HepG2 (cell line): ENCODE data around the gene CNGA1. TPM values are rescaled to one million over a fixed set of nuclear protein-coding genes. Genes with fewer than 3 reads are reported as not detected.

Experiments
- ATAC-seq: fragments of 200-7000 bp; cut with Tn5 transposase; 3 replicates; pipeline ENCODE4 v1.9.1; 2020; ENCODE audit warnings: mild to moderate bottlenecking, moderate library complexity
- BruUV-seq: library from RNA; stranded (reverse); fragments of 400-500 nt; replicated peaks from 2 replicates; lab custom pipeline; 2021; lab: Mats Ljungman, UMichigan
- CTCF ChIA-PET: fragments of 300-600 bp; formaldehyde crosslinking; extraction: SDS; loops from one replicate; lab custom pipeline; 2021; ENCODE audit warnings: low total read pairs, inconsistent platforms, low intra/inter-chr PET ratio; lab: Yijun Ruan, JAX
- POLR2A ChIA-PET: fragments of 350-600 bp; sonication (Branson Sonifier 250); formaldehyde crosslinking; loops from one replicate; lab custom pipeline; 2020; ENCODE audit warnings: antibody characterized with exemption, inconsistent platforms; lab: Yijun Ruan, JAX
- DNase-seq: peaks from one replicate; pipeline ENCODE4 v3.0.0-alpha.2; 2015; ENCODE audit warnings: low spot score
- FAIRE-seq: peaks from 3 replicates; lab custom pipeline; 2011; peaks lifted over from hg19 to GRCh38; lab: Jason Lieb, UNC
- H2AFZ ChIP-seq: one replicate; pipeline ENCODE4 v1.6.1; 2011; ENCODE audit warnings: low read length, inconsistent platforms
- H3K27ac ChIP-seq: fragments of 300-600 bp; 3 replicates; pipeline ENCODE4 v1.8.0; 2011; ENCODE audit warnings: mixed run types, mild to moderate bottlenecking, mixed read lengths, low read length, inconsistent platforms; ENCODE audit not compliant: insufficient read depth; ENCODE audit errors: extremely low read length
- H3K27me3 ChIP-seq, 2 experiments: fragments of 200-600 bp in 1 of 2; 2 replicates in 1 of 2; 3 replicates in 1 of 2; pipeline versions ENCODE4 v1.6.0 to v1.8.0; 2011; ENCODE audit warnings: low read length in 2 of 2, mild to moderate bottlenecking in 2 of 2, moderate library complexity in 2 of 2, inconsistent platforms in 1 of 2; ENCODE audit not compliant: insufficient read depth in 2 of 2, control insufficient read depth in 1 of 2
- H3K36me3 ChIP-seq, 2 experiments: fragments of 200-600 bp in 1 of 2; replicated peaks in 1 of 2; 2 replicates in 1 of 2; 3 replicates in 1 of 2; pipeline versions ENCODE4 v1.5.1 to v1.8.0; 2011; ENCODE audit warnings: low read length in 2 of 2, inconsistent platforms in 1 of 2; ENCODE audit not compliant: insufficient read depth in 2 of 2, control insufficient read depth in 1 of 2
- H3K4me1 ChIP-seq: 2 replicates; pipeline ENCODE4 v1.5.1; 2012; ENCODE audit warnings: low read length, inconsistent platforms; ENCODE audit not compliant: insufficient read depth
- H3K4me2 ChIP-seq: 2 replicates; pipeline ENCODE4 v1.6.0; 2011; ENCODE audit warnings: low read depth, low read length, inconsistent platforms
- H3K4me3 ChIP-seq, 3 experiments: fragments of 200-600 bp in 1 of 3; sonication (generic), shearing (Covaris generic) in 1 of 3; replicated peaks in 1 of 3; 2 replicates each; pipeline ENCODE4 v1.5.1; 2011 to 2016; ENCODE audit warnings: low read length in 3 of 3, inconsistent platforms in 2 of 3, low read depth in 2 of 3, mild to moderate bottlenecking in 2 of 3, control low read depth in 1 of 3, mixed read lengths in 1 of 3; ENCODE audit not compliant: insufficient read depth in 1 of 3
- H3K79me2 ChIP-seq: one replicate; pipeline ENCODE4 v1.6.1; 2011; ENCODE audit warnings: low read length, inconsistent platforms; ENCODE audit not compliant: insufficient read depth
- H3K9ac ChIP-seq: 2 replicates; pipeline ENCODE4 v1.6.0; 2011; ENCODE audit warnings: mild to moderate bottlenecking, low read depth, low read length, inconsistent platforms; ENCODE audit not compliant: insufficient read depth
- H3K9me3 ChIP-seq: 2 replicates; pipeline ENCODE4 v1.5.1; 2012; ENCODE audit warnings: mild to moderate bottlenecking, low read length
- H4K20me1 ChIP-seq: 2 replicates; pipeline ENCODE4 v1.6.0; 2011; ENCODE audit warnings: inconsistent platforms, mild to moderate bottlenecking, low read length, moderate library complexity; ENCODE audit not compliant: insufficient read depth
- FOXK2 ChIP-seq: fragments of 450-650 bp; IDR thresholded peaks from 2 replicates; pipeline ENCODE4 v1.6.1; 2016
- HDAC2 ChIP-seq: sonication (generic); formaldehyde crosslinking; IDR thresholded peaks from 2 replicates; pipeline ENCODE4 v1.4.0; 2020; ENCODE audit warnings: missing genetic modification reagents
- KAT7 ChIP-seq: IDR thresholded peaks from 2 replicates; pipeline ENCODE4 v1.6.1; 2018; ENCODE audit warnings: borderline replicate concordance, missing compliant biosample characterization
- KLF15 ChIP-seq: sonication (generic); formaldehyde crosslinking; IDR thresholded peaks from 2 replicates; pipeline ENCODE4 v1.8.1; 2023; ENCODE audit warnings: borderline replicate concordance, mild to moderate bottlenecking, inconsistent platforms, missing genetic modification reagents, mixed read lengths
- MIXL1 ChIP-seq: IDR thresholded peaks from 2 replicates; pipeline ENCODE4 v1.6.1; 2016
- RAD21 ChIP-seq: fragments of 450-650 bp; formaldehyde crosslinking; IDR thresholded peaks from 2 replicates; pipeline ENCODE4 v1.5.0; 2020; ENCODE audit warnings: mild to moderate bottlenecking
- SOX13 ChIP-seq, 3 experiments: fragments of 450-650 bp in 1 of 3; sonication (generic) in 1 of 3; formaldehyde crosslinking in 1 of 3; IDR thresholded peaks in 2 of 3; conservative IDR thresholded peaks in 1 of 3; 2 replicates each; pipeline versions ENCODE4 v1.5.0 to v1.6.1; 2016 to 2020; ENCODE audit warnings: antibody characterized with exemption in 1 of 3, mild to moderate bottlenecking in 1 of 3, missing compliant biosample characterization in 1 of 3, missing genetic modification reagents in 1 of 3, moderate library complexity in 1 of 3
- SOX5 ChIP-seq: IDR thresholded peaks from 2 replicates; pipeline ENCODE4 v1.6.1; 2016; ENCODE audit warnings: borderline replicate concordance
- TBX2 ChIP-seq: sonication (generic); formaldehyde crosslinking; IDR thresholded peaks from 2 replicates; pipeline ENCODE4 v1.5.0; 2020; ENCODE audit warnings: missing genetic modification reagents, mild to moderate bottlenecking, borderline replicate concordance
- TCF7 ChIP-seq: sonication (generic); IDR thresholded peaks from 2 replicates; pipeline ENCODE4 v1.6.1; 2016; ENCODE audit warnings: antibody characterized with exemption, low read depth
- ZMYM4 ChIP-seq: sonication (generic); formaldehyde crosslinking; IDR thresholded peaks from 2 replicates; pipeline ENCODE4 v1.8.1; 2023; ENCODE audit warnings: mild to moderate bottlenecking, missing genetic modification reagents
- ZNF292 ChIP-seq: sonication (generic); formaldehyde crosslinking; IDR thresholded peaks from 2 replicates; pipeline ENCODE4 v1.8.1; 2022; ENCODE audit warnings: mild to moderate bottlenecking, low read depth, missing genetic modification reagents, borderline replicate concordance
- ZNF615 ChIP-seq: sonication (generic); formaldehyde crosslinking; IDR thresholded peaks from 2 replicates; pipeline ENCODE4 v1.5.0; 2020; ENCODE audit warnings: mild to moderate bottlenecking, missing genetic modification reagents, borderline replicate concordance
- ZNF652 ChIP-seq: IDR thresholded peaks from 2 replicates; pipeline ENCODE4 v1.6.1; 2016; ENCODE audit warnings: low read depth, borderline replicate concordance
- WGBS: methylation state at CpG from one replicate; pipeline ENCODE4 v1.1.6; 2017; ENCODE audit warnings: low lambda C conversion rate; 5-methylcytosine and 5-hydroxymethylcytosine counted together
- in situ Hi-C: cut with HindIII; loops from 2 replicates; pipeline ENCODE4 v1.10.0; 2017; ENCODE audit warnings: low pct_unique_long_range_greater_than_20kb; ENCODE audit not compliant: extremely low pct_ligation_motif_present
- intact Hi-C: fragments of 100-400 bp; cut with micrococcal nuclease; formaldehyde crosslinking; loops from one replicate; pipeline ENCODE4 v1.10.0; 2022; ENCODE audit not compliant: unreplicated experiment
- polyA plus RNA-seq, 8 experiments: library from polyadenylated mRNA; depleted of rRNA in 3 of 8; stranded (reverse) in 7 of 8; unstranded in 1 of 8; fragments of >200 nt; fragmentation: Illumina TruSeq in 4 of 8; extraction: Trizol in 4 of 8; gene quantifications; 2 replicates each; pipeline versions ENCODE4 v1.2.1 to v1.2.3, GENCODE V29; 2011 to 2016; ENCODE audit warnings: low read depth in 4 of 8, missing spikeins in 1 of 8, mixed read lengths in 1 of 8; ENCODE audit not compliant: insufficient read depth in 1 of 8
- total RNA-seq, 5 experiments: library from RNA; depleted of rRNA; stranded (reverse); fragments of >200 nt; fragmentation: Illumina TruSeq; extraction: Trizol; gene quantifications; 2 replicates each; pipeline ENCODE4 v1.2.3, GENCODE V29; 2016; ENCODE audit warnings: low read depth in 1 of 5
- TF ChIP-seq, protein P1 (sequence below): sonication (generic); formaldehyde crosslinking; IDR thresholded peaks from 2 replicates; pipeline ENCODE4 v1.5.1; 2020; ENCODE audit warnings: missing genetic modification reagents, mild to moderate bottlenecking, borderline replicate concordance
- TF ChIP-seq, protein P2 (sequence below): IDR thresholded peaks from 2 replicates; pipeline ENCODE4 v1.6.1; 2016; ENCODE audit warnings: low read depth

CNGA1 gene
- total and polyA plus RNA-seq, 2 of the 13 experiments (the other 11 are each of a cell fraction or from before 2014, with no cell fraction given) = 0.22 to 0.40 TPM

DNA sequence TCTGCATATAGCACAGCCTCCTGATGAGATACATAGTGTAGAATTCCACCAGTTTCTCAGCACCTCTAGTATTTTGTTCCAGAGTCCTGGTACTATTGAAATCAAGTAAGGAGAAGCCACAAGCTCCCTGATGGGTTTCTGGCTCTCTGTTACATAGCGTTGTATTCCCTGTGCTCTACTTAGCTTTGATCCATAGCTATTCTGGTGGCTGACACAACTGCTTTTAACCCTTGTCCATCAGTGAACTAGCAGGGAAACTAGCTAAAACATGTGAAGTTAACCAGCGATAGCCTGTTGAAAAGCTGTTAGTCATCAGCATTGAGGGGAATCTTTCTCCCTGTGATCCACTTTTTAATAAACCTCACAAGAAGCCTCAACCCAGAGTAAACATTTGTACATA is 27.0 kb upstream of the CNGA1 start:
- H3K27me3 ChIP-seq = no peaks in the 10 kb centered on the region
- peak overlapping the region; percentile 42; the same call in 1 of the 2 replicates for H3K9ac ChIP-seq
- no peaks in the 10 kb centered on the region for H3K36me3 ChIP-seq
- H3K79me2 ChIP-seq = no peaks in the 10 kb centered on the region
- peak overlapping the region; percentile 60 for H3K4me2 ChIP-seq
- H3K4me3 ChIP-seq = peak overlapping the region in 1 of 3 experiments; percentile 28; a peak in 1 of 6 replicates
- in situ Hi-C loops (no loop called here), intact Hi-C loops (loop anchor here (1.0 kb wide), 1 partner anchor 27 kb away; the partner anchor contains the start of genes CNGA1 and NIPAL1)
- no peaks in the 10 kb centered on the region for H4K20me1 ChIP-seq
- ATAC-seq = peak; percentile 43; the same call in 2 of the 3 replicates
- H2AFZ ChIP-seq = no peak overlapping the region
- peak overlapping the region; percentile 72 for H3K27ac ChIP-seq
- TF ChIP-seq ZNF652 (CRISPR knock-in tag) (peak; percentile 69; the same call in 1 of the 2 replicates), KAT7 (CRISPR knock-in tag) (no peak)
- TF ChIP-seq, protein P1, sequence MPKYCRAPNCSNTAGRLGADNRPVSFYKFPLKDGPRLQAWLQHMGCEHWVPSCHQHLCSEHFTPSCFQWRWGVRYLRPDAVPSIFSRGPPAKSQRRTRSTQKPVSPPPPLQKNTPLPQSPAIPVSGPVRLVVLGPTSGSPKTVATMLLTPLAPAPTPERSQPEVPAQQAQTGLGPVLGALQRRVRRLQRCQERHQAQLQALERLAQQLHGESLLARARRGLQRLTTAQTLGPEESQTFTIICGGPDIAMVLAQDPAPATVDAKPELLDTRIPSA = no peak
- CTCF ChIA-PET = no interaction called here
- 41% methylated on average over 2 of the region's 2 CpGs for WGBS
- DNase-seq = no peak
- H3K9me3 ChIP-seq = no peaks in the 10 kb centered on the region
- POLR2A ChIA-PET = interaction anchor here (1.3 kb wide), 1 partner anchor 129 kb away, joined by 3 read pairs; the partner anchor contains the start of gene NFXL1
- H3K4me1 ChIP-seq = peaks cover 64% of the 10 kb centered on the region
- BruUV-seq = no TSS peak
- FAIRE-seq = no peak

DNA sequence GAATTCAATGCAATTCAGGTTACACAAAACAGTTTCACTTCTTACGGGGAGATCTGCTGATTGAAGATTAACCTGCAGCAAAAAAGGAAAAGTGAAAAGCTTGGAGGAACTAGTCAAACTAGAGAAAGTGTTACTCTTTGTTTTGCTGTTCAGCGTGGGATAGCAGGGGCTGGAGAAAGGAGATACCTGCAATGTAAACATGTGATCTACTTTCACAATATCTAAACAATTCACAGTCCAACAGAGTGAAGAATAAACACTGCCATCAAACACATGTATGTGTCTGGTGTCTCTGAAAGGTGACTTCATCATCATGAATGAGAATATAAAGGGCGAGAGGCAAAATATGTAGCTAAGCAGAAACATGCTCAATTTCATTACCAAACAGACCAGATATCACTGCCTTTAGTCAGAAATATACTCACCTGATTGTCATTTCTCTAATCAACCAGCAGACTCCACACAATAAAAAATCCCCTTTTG is 26.5 kb upstream of the CNGA1 start:
- no peaks in the 10 kb centered on the region for H3K27me3 ChIP-seq
- no peaks in the 10 kb centered on the region for H3K79me2 ChIP-seq
- no peaks in the 10 kb centered on the region for H3K9me3 ChIP-seq
- DNase-seq (peak; percentile 77), ATAC-seq (peak; percentile 96), FAIRE-seq (peak; percentile 75)
- H3K4me2 ChIP-seq = peak overlapping the region; percentile 60
- peak overlapping the region; percentile 29 for H2AFZ ChIP-seq
- peak overlapping the region in 1 of 3 experiments; percentile 28; a peak in 1 of 6 replicates for H3K4me3 ChIP-seq
- ChIA-PET CTCF (no interaction called here), POLR2A (interaction anchor here (1.3 kb wide), 1 partner anchor 129 kb away, joined by 3 read pairs; the partner anchor contains the start of gene NFXL1)
- 1% methylated on average over 3 of the region's 3 CpGs for WGBS
- H3K27ac ChIP-seq = peak overlapping the region; percentile 72
- in situ Hi-C loops = no loop called here
- no TSS peak for BruUV-seq
- intact Hi-C loops = loop anchor here (1.0 kb wide), 1 partner anchor 27 kb away; the partner anchor contains the start of genes CNGA1 and NIPAL1
- no peaks in the 10 kb centered on the region for H4K20me1 ChIP-seq
- H3K4me1 ChIP-seq = peaks cover 69% of the 10 kb centered on the region
- peak overlapping the region; percentile 42 for H3K9ac ChIP-seq
- H3K36me3 ChIP-seq = no peaks in the 10 kb centered on the region
- TF ChIP-seq ZNF292 = peak; percentile 64; the same call in 1 of the 2 replicates
- TF ChIP-seq KLF15 (CRISPR knock-in tag) = no peak
- peak; percentile 73 for TF ChIP-seq ZMYM4 (CRISPR knock-in tag)
- peak; percentile 47; the same call in 1 of the 2 replicates for TF ChIP-seq TBX2 (CRISPR knock-in tag)
- TF ChIP-seq ZNF615 (CRISPR knock-in tag) = no peak
- peak; percentile 33; the same call in 1 of the 2 replicates for TF ChIP-seq MIXL1
- TF ChIP-seq, protein P2, sequence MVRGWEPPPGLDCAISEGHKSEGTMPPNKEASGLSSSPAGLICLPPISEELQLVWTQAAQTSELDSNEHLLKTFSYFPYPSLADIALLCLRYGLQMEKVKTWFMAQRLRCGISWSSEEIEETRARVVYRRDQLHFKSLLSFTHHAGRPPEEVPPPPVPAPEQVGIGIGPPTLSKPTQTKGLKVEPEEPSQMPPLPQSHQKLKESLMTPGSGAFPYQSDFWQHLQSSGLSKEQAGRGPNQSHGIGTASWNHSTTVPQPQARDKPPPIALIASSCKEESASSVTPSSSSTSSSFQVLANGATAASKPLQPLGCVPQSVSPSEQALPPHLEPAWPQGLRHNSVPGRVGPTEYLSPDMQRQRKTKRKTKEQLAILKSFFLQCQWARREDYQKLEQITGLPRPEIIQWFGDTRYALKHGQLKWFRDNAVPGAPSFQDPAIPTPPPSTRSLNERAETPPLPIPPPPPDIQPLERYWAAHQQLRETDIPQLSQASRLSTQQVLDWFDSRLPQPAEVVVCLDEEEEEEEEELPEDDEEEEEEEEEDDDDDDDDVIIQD (CRISPR knock-in tag) = peak; percentile 31; the same call in 1 of the 2 replicates
- peak; percentile 48; the same call in 1 of the 2 replicates for TF ChIP-seq SOX13 (IDR thresholded peaks at IDR 0.05)
- TF ChIP-seq SOX13 (CRISPR knock-in tag; conservative IDR thresholded peaks at IDR 0.05 in 1 of 2, IDR thresholded peaks at IDR 0.05 in 1 of 2) = peak in 1 of 2 experiments; percentile 88; a peak in 2 of 4 replicates
- TF ChIP-seq HDAC2 (CRISPR knock-in tag) = peak; percentile 56
- no peak for TF ChIP-seq RAD21
- TF ChIP-seq TCF7 = peak; percentile 36
- TF ChIP-seq FOXK2 = peak; percentile 56; the same call in 1 of the 2 replicates
- peak; percentile 90 for TF ChIP-seq SOX5
